ENCODE results near the gene DCLK1. TPM values are rescaled to one million over a fixed set of nuclear protein-coding genes. Genes with fewer than 3 reads are reported as not detected.
"Not testable (repeated sequence)": the region's sequence is repeated elsewhere in the genome, so short reads cannot be mapped to it uniquely, and the experiment has no call there.

DCLK1 gene
- total and polyA plus RNA-seq, 10 of the 15 experiments (the other 5 are each of a cell fraction or from before 2014, with no cell fraction given): not detected

GRCh38 chr13:35966951-35967350, 164.2 kb downstream of the DCLK1 start:
- in situ Hi-C loops (cut with MboI); H3K79me2 ChIP-seq (ENCODE audit: control insufficient read depth, insufficient read depth, low read length); intact Hi-C loops (cut with micrococcal nuclease; ENCODE audit: unreplicated experiment); H4K20me1 ChIP-seq (ENCODE audit: control insufficient read depth, insufficient read depth); BruUV-seq (replicated peaks); RAD21 ChIA-PET (ENCODE audit: unreplicated experiment); H3K4me1 ChIP-seq (ENCODE audit: control insufficient read depth, insufficient read depth, low read length); H3K27ac ChIP-seq (ENCODE audit: control insufficient read depth, insufficient read depth); FAIRE-seq; H3K27me3 ChIP-seq (replicated peaks in 1 of 2; ENCODE audit: control insufficient read depth in 2 of 2, insufficient read depth in 2 of 2, low read length in 1 of 2); H2AFZ ChIP-seq (ENCODE audit: control insufficient read depth, low read depth, low read length); H3K9me3 ChIP-seq (replicated peaks; ENCODE audit: control insufficient read depth, insufficient read depth, low read length); H3K4me3 ChIP-seq; CTCF ChIA-PET; ATAC-seq; H3K4me2 ChIP-seq (ENCODE audit: control insufficient read depth, insufficient read depth); H3K9ac ChIP-seq (ENCODE audit: control insufficient read depth, insufficient read depth, low read length); POLR2A ChIA-PET; SMC1A ChIA-PET (ENCODE audit: uncharacterized antibody, unreplicated experiment); DNase-seq (ENCODE audit: low read depth, low spot score); H3K36me3 ChIP-seq (ENCODE audit: control insufficient read depth in 2 of 2, insufficient read depth in 2 of 2, low read length in 1 of 2): not testable (repeated sequence)
- 62% methylated on average over 18 of the region's 29 CpGs for WGBS (ENCODE audit: insufficient coverage, insufficient replicate concordance, low lambda C conversion rate, missing lambda C conversion rate)

- no peak for ATAC-seq
- WGBS (ENCODE audit: insufficient coverage, insufficient replicate concordance, low lambda C conversion rate, missing lambda C conversion rate): 38% methylated on average over 1 of the region's 1 CpG
- no peak overlapping the region for H3K4me2 ChIP-seq (ENCODE audit: control insufficient read depth, insufficient read depth)
- H3K4me1 ChIP-seq (ENCODE audit: control insufficient read depth, insufficient read depth, low read length): no peaks in the 10 kb centered on the region
- no peak overlapping the region for H3K4me3 ChIP-seq
- in situ Hi-C loops (cut with MboI) (no loop called here), intact Hi-C loops (cut with micrococcal nuclease; ENCODE audit: unreplicated experiment) (no loop called here)
- no peak for FAIRE-seq
- SMC1A ChIA-PET (ENCODE audit: uncharacterized antibody, unreplicated experiment): no interaction called here
- no peak overlapping the region for H3K9ac ChIP-seq (ENCODE audit: control insufficient read depth, insufficient read depth, low read length)
- CTCF ChIA-PET: no interaction called here
- RAD21 ChIA-PET (ENCODE audit: unreplicated experiment): no interaction called here
- no TSS peak for BruUV-seq (replicated peaks)
- POLR2A ChIA-PET: no interaction called here
- no peak for DNase-seq (ENCODE audit: low read depth, low spot score)
- no peak overlapping the region for H3K27ac ChIP-seq (ENCODE audit: control insufficient read depth, insufficient read depth)
- no peaks in the 10 kb centered on the region for H3K36me3 ChIP-seq (ENCODE audit: control insufficient read depth in 2 of 2, insufficient read depth in 2 of 2, low read length in 1 of 2)
- no peaks in the 10 kb centered on the region for H3K27me3 ChIP-seq (replicated peaks in 1 of 2; ENCODE audit: control insufficient read depth in 2 of 2, insufficient read depth in 2 of 2, low read length in 1 of 2)
- H2AFZ ChIP-seq (ENCODE audit: control insufficient read depth, low read depth, low read length): no peak overlapping the region
- no peaks in the 10 kb centered on the region for H3K79me2 ChIP-seq (ENCODE audit: control insufficient read depth, insufficient read depth, low read length)
- no peaks in the 10 kb centered on the region for H4K20me1 ChIP-seq (ENCODE audit: control insufficient read depth, insufficient read depth)
- H3K9me3 ChIP-seq (replicated peaks; ENCODE audit: control insufficient read depth, insufficient read depth, low read length): no peaks in the 10 kb centered on the region
- TF ChIP-seq NR2F1 (conservative IDR thresholded peaks at IDR 0.05): no peak
- TF ChIP-seq SRF (IDR thresholded peaks at IDR 0.05; ENCODE audit: low read depth in 2 of 2, low read length in 2 of 2): no peak
- TF ChIP-seq, protein P1, sequence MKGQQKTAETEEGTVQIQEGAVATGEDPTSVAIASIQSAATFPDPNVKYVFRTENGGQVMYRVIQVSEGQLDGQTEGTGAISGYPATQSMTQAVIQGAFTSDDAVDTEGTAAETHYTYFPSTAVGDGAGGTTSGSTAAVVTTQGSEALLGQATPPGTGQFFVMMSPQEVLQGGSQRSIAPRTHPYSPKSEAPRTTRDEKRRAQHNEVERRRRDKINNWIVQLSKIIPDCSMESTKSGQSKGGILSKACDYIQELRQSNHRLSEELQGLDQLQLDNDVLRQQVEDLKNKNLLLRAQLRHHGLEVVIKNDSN (IDR thresholded peaks at IDR 0.05; ENCODE audit: borderline replicate concordance, extremely low read length, insufficient read depth, low read depth, low read length): no peak
- no peak for TF ChIP-seq SKIL (IDR thresholded peaks at IDR 0.05; ENCODE audit: low read depth, poor library complexity, severe bottlenecking)
- TF ChIP-seq TCF12 (IDR thresholded peaks at IDR 0.05; ENCODE audit: low read depth, low read length): no peak
- TF ChIP-seq, protein P2, sequence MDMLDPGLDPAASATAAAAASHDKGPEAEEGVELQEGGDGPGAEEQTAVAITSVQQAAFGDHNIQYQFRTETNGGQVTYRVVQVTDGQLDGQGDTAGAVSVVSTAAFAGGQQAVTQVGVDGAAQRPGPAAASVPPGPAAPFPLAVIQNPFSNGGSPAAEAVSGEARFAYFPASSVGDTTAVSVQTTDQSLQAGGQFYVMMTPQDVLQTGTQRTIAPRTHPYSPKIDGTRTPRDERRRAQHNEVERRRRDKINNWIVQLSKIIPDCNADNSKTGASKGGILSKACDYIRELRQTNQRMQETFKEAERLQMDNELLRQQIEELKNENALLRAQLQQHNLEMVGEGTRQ (IDR thresholded peaks at IDR 0.05; ENCODE audit: borderline replicate concordance, low read depth, low read length): no peak
- TF ChIP-seq IRF5 (IDR thresholded peaks at IDR 0.05; ENCODE audit: borderline replicate concordance): no peak
Measured at GRCh38 chr13:35966024-35966423, 165.2 kb downstream of the DCLK1 start.
